ENCODE measurements around the gene NOXA1. TPM values are rescaled to one million over a fixed set of nuclear protein-coding genes. Genes with fewer than 3 reads are reported as not detected.
"Not testable (repeated sequence)": the region's sequence is repeated elsewhere in the genome, so short reads cannot be mapped to it uniquely, and the experiment has no call there.

Gene NOXA1
- polyA plus RNA-seq: 1 to 10 TPM; 2.0 to 6.8 (median 3.1) TPM

GRCh38 chr9:137422604-137423513, at the start of gene NOXA1, which contains the start of gene EXD3:
Gene NOXA1, plus strand, starts transcription at chr9:137423393. Its CDS starts 137 bp downstream, at chr9:137423530.
Gene EXD3, minus strand, starts transcription at chr9:137423162. Its CDS starts 27,805 bp downstream, at chr9:137395357.
- 1% methylated on average over 70 to 113 of the region's 113 CpGs for WGBS, 3 donors
- no peak within 1 kb of the TSS for H3K27ac ChIP-seq (ENCODE audit: low read depth, low read length)

DNA sequence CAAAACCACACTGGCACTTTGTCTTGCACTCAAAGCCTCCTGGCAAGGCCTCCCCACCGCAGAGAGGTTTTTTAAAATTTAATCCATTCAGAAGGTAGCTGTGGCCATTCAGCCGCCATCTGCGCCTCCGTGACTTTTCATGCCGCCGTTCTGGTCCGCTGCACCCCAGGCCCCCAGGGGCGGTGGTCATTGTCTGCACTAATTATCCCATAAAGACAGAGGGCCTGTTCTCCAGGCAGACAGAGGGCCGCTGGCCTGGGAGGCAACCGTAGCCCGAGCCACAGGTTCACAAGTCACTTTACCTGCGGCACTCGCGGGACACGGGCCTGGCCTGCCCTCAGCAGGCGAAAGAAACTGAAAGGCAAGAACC, 49.6 kb upstream of the NOXA1 start:
- H3K27ac ChIP-seq (ENCODE audit: low read depth, low read length): no peak overlapping the region
- WGBS, 3 donors: 95 to 96% (median 96%) methylated on average over 16 of the region's 16 CpGs

GRCh38 chr9:137374131-137374845, 48.9 kb upstream of the NOXA1 start:
- H3K27ac ChIP-seq (ENCODE audit: low read depth, low read length): no peak overlapping the region
- WGBS, 3 donors: 95 to 96% (median 96%) methylated on average over 37 of the region's 37 CpGs

DNA sequence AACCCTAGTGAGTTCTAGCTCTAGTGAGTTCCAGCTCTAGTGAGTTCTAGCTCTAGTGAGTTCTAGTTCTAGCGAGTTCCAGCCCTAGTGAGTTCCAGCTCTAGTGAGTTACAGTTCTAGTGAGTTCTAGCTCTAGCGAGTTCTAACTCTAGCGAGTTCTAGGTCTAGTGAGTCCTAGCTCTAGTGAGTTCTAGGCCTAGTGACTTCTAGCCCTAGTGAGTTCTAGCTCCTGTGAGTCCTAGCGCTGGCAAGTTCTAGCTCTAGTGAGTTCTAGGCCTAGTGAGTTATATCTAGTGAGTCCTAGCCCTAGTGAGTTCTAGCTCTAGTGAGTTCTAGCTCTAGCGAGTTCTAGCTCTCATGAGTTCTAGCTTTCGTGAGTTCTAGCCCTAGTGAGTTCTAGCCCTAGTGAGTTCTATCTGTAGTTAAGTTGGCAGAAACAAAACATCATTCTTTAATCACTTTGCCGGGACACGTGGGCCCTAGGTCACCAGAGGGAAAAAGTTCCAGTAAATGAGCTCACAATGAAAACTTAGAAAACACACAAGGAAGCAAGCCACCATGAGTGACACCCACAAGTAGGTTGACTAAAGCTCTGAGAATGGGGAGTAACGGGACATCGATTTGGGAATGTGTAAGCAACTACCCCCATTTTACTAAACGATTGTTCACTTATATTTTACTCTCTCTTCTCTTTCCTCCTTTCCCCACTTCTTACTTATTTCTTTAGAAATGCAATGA, 47.7 kb upstream of the NOXA1 start:
- no peak overlapping the region for H3K27ac ChIP-seq (ENCODE audit: low read depth, low read length)
- 98 to 99% (median 98%) methylated on average over 11 of the region's 11 CpGs for WGBS, 3 donors

GRCh38 chr9:137376386-137376785, 46.8 kb upstream of the NOXA1 start:
- 94 to 98% (median 97%) methylated on average over 12 of the region's 12 CpGs for WGBS, 3 donors
- H3K27ac ChIP-seq (ENCODE audit: low read depth, low read length): no peak overlapping the region

DNA sequence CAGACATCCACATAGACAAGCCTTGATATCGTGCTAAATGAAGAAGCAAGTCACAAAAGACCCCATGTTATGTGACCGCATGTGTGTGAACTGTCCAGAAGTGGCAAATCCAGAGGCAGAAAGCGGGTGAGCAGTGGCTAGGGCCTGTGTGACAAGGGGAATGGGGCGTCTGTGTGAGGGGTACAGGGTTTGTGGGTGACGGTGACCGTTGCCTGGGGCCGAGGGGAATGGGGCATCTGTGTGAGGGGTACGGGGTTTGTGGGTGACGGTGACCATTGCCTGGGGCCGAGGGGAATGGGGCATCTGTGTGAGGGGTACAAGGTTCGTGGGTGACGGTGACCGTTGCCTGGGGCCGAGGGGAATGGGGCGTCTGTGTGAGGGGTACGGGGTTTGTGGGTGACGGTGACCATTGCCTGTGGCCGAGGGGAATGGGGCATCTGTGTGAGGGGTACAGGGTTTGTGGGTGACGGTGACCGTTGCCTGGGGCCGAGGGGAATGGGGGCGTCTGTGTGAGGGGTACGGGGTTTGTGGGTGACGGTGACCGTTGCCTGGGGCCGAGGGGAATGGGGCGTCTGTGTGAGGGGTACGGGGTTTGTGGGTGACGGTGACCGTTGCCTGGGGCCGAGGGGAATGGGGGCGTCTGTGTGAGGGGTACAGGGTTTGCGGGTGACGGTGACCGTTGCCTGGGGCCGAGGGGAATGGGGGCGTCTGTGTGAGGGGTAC, 44.3 kb upstream of the NOXA1 start:
- not testable (repeated sequence) for H3K27ac ChIP-seq (ENCODE audit: low read depth, low read length)
- WGBS, 3 donors: 89 to 91% (median 90%) methylated on average over 36 to 37 of the region's 37 CpGs

- WGBS, 3 donors: 87 to 95% (median 91%) methylated on average over 12 of the region's 12 CpGs
- H3K27ac ChIP-seq (ENCODE audit: low read depth, low read length): no peak overlapping the region
Observed at GRCh38 chr9:137379761-137380161, 43.4 kb upstream of the NOXA1 start.

- 83 to 94% (median 87%) methylated on average over 8 to 16 of the region's 16 CpGs for WGBS, 3 donors
- H3K27ac ChIP-seq (ENCODE audit: low read depth, low read length): no peak overlapping the region
Observed at GRCh38 chr9:137380171-137380570, 43.0 kb upstream of the NOXA1 start.

- no peak overlapping the region for H3K27ac ChIP-seq (ENCODE audit: low read depth, low read length)
- WGBS, 3 donors: 93 to 94% (median 93%) methylated on average over 6 to 7 of the region's 7 CpGs
Observed at GRCh38 chr9:137380606-137381005, 42.6 kb upstream of the NOXA1 start.

GRCh38 chr9:137381501-137382443, 41.4 kb upstream of the NOXA1 start:
- H3K27ac ChIP-seq (ENCODE audit: low read depth, low read length): no peak overlapping the region
- 93 to 96% (median 95%) methylated on average over 52 to 53 of the region's 53 CpGs for WGBS, 3 donors

- H3K27ac ChIP-seq (ENCODE audit: low read depth, low read length): no peak overlapping the region
- 88 to 89% (median 89%) methylated on average over 16 to 25 of the region's 25 CpGs for WGBS, 3 donors
Observed at GRCh38 chr9:137382444-137383080, 40.6 kb upstream of the NOXA1 start.

DNA sequence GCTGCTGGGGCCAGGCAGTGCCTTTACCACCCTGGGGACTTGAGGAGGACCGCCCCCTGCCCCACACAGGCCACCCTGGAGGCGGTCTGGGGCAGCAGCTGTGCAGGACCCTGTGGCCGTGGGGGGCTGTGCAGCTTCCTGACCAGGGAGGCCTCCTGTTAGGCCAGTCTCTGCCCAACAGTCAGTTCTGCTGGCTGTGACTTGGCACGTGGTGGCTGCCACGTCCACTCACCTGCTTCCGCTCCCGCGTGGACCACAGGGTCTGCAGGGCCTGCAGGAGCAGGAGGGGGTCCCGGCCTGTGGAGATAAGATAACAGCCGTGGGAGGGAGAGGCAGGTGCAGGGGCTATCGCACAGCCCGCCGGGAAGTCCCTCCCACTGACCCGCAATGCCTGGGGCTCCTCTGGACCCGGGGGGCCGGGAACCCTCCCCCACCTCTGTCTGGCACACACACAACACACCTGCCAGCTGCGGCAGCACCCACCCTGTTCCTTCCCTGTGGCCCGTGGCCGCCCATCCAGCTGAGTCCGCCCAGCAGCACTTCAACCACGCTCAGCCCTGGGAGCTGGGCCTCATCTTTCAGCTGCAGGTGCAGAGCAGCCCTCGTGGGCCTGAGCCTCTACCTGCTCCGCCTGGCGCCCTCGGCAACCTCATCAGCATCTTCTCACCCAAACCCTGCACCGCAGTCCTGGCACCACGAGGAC, 40.0 kb upstream of the NOXA1 start:
- 74 to 87% (median 76%) methylated on average over 26 to 27 of the region's 27 CpGs for WGBS, 3 donors
- no peak overlapping the region for H3K27ac ChIP-seq (ENCODE audit: low read depth, low read length)

- 91 to 94% (median 91%) methylated on average over 39 of the region's 39 CpGs for WGBS, 3 donors
- no peak overlapping the region for H3K27ac ChIP-seq (ENCODE audit: low read depth, low read length)
Observed at GRCh38 chr9:137383784-137384756, 39.1 kb upstream of the NOXA1 start.

DNA sequence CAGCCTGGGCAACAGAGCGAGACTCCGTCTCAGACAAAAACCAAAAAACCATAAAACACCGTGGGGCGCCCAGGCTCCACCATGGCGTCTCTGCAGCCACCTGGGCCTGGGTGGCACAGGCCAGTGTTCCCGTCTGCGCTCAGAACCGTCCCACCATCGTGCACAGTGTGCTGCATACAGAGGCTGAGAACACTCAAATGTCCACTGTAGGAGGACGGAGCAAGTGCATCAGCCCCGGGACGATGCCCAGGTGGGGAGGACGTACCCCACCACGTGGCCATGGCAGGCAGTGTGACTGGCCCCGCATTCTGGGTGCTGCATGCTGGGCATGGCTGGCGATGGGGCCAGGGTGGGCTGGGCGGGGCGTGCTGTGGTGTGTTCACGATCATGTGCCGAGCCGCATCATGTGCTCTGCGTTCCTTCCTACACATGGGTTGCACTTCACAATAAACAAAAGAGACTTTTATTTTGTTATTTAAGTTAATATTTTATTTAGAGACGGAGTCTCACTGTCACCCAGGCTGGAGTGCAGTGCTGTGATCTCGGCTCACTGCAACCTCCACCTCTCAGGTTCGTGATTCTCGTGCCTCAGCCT, 38.0 kb upstream of the NOXA1 start:
- no peak overlapping the region for H3K27ac ChIP-seq (ENCODE audit: low read depth, low read length)
- WGBS, 3 donors: 92 to 95% (median 94%) methylated on average over 26 of the region's 26 CpGs
